SH-SY5Y (cell line): ENCODE data around the gene WDR19.

Source experiments
- GATA2 ChIP-seq: IDR thresholded peaks from 2 replicates; pipeline ENCODE4 v1.6.1; 2011; ENCODE audit warnings: mild to moderate bottlenecking, low read depth, low read length
- GATA3 ChIP-seq: IDR thresholded peaks from 2 replicates; pipeline ENCODE4 v1.6.1; 2011; ENCODE audit warnings: low read depth, mild to moderate bottlenecking, low read length, moderate library complexity

DNA sequence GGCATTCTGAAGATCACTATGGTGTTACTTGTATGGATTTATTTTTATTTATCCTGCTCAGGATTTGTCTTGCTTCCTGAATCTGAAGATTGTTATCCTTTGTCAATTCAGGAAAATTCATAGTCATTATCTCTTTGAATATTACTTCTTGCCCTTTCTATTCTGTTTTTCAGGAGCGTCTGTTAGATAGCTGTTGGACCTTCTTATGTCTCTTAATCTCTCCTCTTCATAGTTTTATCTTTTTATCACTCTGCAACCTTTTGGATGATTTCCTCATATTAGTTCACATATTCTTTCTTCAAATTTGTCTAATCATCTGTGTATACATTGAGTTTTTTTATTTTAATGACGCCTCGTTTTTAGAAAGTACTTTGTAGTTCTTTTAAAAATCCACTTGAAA, 19.6 kb downstream of the WDR19 start:
- no peak for TF ChIP-seq GATA2
- no peak for TF ChIP-seq GATA3
